Muscle layer of colon (tissue), 2 donors: ENCODE data around the gene TNFAIP8.
A peak's percentile ranks its signal among the peaks of the same experiment; 100 is the strongest.

Experiments
- H3K27ac ChIP-seq: one replicate; pipeline ENCODE4 v1.7.0; 2013; ENCODE audit warnings: low read depth, mild to moderate bottlenecking, low read length, moderate library complexity
- H3K27me3 ChIP-seq, 2 donors: one replicate each; pipeline ENCODE4 v1.7.0; 2013; ENCODE audit warnings: low read length in 2 of 2, mild to moderate bottlenecking in 2 of 2; ENCODE audit not compliant: insufficient read depth in 2 of 2, control insufficient read depth in 1 of 2
- H3K36me3 ChIP-seq: one replicate; pipeline ENCODE4 v1.7.0; 2013; ENCODE audit warnings: mild to moderate bottlenecking, low read length; ENCODE audit not compliant: insufficient read depth
- H3K4me1 ChIP-seq: one replicate; pipeline ENCODE4 v1.7.0; 2013; ENCODE audit warnings: mild to moderate bottlenecking, low read length; ENCODE audit not compliant: insufficient read depth
- H3K4me3 ChIP-seq, 2 donors: one replicate each; pipeline ENCODE4 v1.7.0; 2013; ENCODE audit warnings: low read length in 2 of 2, low read depth in 1 of 2, mild to moderate bottlenecking in 1 of 2, moderate library complexity in 1 of 2
- H3K9ac ChIP-seq: one replicate; pipeline ENCODE4 v1.7.0; 2013; ENCODE audit warnings: low read length
- H3K9me3 ChIP-seq: one replicate; pipeline ENCODE4 v1.7.0; 2013; ENCODE audit warnings: mild to moderate bottlenecking, low read length
- donor health status: abdominal sarcoma.
- donor health status: Adenocarcinoma of cecum.

The TNFAIP8 gene

DNA sequence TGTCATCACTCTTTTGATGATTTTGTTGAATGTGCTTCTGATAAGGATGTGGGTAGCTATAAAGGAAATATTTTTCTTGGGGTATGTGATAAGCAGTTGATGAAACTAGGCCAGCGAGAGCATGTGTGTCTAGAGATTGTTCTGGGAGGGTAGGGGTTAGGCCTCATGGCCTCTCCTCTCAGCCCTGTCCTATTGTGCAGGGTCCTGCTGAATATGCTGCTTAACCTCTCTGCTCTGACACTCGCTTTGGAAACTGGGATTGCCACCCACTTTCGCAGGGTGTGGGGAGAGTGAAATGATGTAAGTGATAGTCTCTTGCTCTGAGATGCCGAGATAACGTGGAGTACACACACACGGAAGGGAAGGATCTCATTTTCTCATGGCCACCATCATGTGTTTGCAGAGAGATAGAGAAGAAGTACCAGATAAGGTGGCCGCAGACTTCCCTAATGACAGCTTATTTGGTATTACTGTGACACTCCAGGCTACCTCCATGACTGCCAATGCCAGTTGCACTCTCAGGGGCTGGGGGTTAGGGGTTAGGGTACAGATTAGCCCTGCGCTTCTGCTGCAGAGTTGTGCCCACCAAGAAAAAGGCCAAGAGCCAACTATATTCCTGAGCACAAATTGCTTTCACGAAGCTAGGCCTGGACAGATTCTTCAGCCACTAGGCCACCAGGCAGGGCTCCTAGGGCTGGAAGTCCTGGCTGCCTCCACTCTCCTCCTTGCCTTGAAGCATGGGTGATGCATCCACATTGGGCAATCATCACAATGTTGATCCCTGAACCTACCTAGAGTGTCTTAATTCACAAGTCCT is 25.2 kb upstream of the TNFAIP8 start:
- Histone ChIP-seq H3K4me1 (peaks cover 45% of the 10 kb centered on the region), H3K27ac (peak overlapping the region; percentile 60), H3K27me3 (no peaks in the 10 kb centered on the region), H3K9ac (no peak overlapping the region), H3K4me3 (no peak overlapping the region), H3K9me3 (no peaks in the 10 kb centered on the region), H3K36me3 (no peaks in the 10 kb centered on the region)

DNA sequence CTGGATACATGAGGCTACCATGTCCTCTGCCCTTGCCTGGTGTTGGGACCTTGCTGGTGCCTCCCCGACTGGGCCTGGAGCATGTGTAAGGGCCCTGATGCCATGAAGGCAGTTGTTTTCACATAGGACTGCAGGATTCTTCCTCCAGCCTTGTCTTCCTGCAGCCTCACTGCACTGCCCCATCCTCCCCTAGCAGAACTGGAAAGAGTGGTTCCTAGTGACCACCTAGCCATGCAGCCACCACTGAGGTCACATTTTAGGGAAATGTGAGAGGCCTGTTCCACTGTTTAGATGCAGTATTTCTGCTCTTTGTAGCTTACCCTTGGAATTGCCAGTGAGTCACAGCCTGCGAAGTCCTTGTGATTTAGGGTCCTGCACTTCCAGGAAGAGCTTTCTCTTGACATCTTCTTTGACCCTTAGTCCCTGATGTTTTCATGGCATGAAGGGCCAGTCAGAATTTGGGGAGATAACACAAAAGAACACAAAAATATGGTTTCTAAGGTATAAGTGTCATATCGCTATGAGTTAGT is 24.2 kb upstream of the TNFAIP8 start:
- no peaks in the 10 kb centered on the region for H3K36me3 ChIP-seq
- no peak overlapping the region for H3K4me3 ChIP-seq
- H3K4me1 ChIP-seq, result peaks cover 46% of the 10 kb centered on the region
- H3K9ac ChIP-seq, result no peak overlapping the region
- no peaks in the 10 kb centered on the region for H3K9me3 ChIP-seq
- no peak overlapping the region for H3K27ac ChIP-seq
- H3K27me3 ChIP-seq, result no peaks in the 10 kb centered on the region

GRCh38 chr5:119332208-119332607 is 23.6 kb upstream of the TNFAIP8 start:
- no peak overlapping the region for H3K27ac ChIP-seq
- H3K4me3 ChIP-seq, result no peak overlapping the region
- H3K36me3 ChIP-seq, result no peaks in the 10 kb centered on the region
- peaks cover 52% of the 10 kb centered on the region for H3K4me1 ChIP-seq
- no peaks in the 10 kb centered on the region for H3K27me3 ChIP-seq
- no peak overlapping the region for H3K9ac ChIP-seq
- H3K9me3 ChIP-seq, result no peaks in the 10 kb centered on the region

GRCh38 chr5:119332978-119333401 is 22.8 kb upstream of the TNFAIP8 start:
- no peaks in the 10 kb centered on the region for H3K36me3 ChIP-seq
- no peak overlapping the region for H3K27ac ChIP-seq
- H3K27me3 ChIP-seq, result no peaks in the 10 kb centered on the region
- H3K9me3 ChIP-seq, result no peaks in the 10 kb centered on the region
- H3K4me1 ChIP-seq, result peaks cover 52% of the 10 kb centered on the region
- H3K4me3 ChIP-seq, result no peak overlapping the region
- H3K9ac ChIP-seq, result no peak overlapping the region

DNA sequence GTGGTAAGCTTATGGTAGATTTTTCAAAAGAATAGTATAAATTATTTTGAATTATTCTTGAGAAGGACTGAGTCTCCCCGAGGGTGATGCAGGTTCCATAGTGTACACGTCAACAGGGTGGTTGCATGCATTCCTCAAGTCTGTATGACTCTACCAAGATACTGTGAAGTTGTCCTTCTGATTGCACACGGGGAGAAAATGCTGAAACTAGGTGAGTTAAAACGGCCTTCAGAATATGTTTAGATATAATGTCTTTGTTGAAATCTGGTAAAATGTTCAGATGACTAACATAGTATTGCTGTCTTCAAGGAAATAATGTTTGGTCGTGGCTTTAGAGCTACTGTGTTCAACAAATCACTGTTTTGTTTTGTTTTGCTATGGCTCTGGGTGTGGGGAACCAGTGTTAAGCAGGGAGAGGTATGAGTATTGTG is 22.4 kb upstream of the TNFAIP8 start:
- Histone ChIP-seq H3K4me1 (peaks cover 48% of the 10 kb centered on the region), H3K9ac (no peak overlapping the region), H3K27ac (no peak overlapping the region), H3K36me3 (no peaks in the 10 kb centered on the region), H3K27me3 (no peaks in the 10 kb centered on the region), H3K9me3 (no peaks in the 10 kb centered on the region), H3K4me3 (no peak overlapping the region)

DNA sequence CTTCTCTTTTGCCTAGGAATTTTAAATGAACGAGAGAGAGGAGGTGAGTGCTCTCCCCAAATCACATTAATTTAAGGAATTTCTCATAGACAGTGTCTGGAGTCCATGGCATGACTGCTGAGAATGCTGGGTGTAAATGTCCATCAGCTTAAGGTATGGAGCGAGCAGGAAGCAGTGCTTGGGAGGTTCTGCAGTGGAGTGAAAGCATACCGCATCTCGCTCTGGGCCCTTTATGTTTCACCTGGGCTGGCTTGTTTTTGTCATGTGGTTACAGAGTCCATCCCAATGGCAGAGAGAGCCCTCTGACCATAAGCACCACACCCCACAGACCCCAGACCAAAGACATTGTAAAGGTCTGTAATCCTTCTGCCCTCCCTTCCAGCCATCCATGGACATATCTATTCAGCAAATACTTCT is 20.6 kb upstream of the TNFAIP8 start:
- Histone ChIP-seq H3K4me1 (peaks cover 29% of the 10 kb centered on the region), H3K36me3 (no peaks in the 10 kb centered on the region), H3K27me3 (no peaks in the 10 kb centered on the region), H3K9ac (no peak overlapping the region), H3K9me3 (no peaks in the 10 kb centered on the region), H3K4me3 (no peak overlapping the region), H3K27ac (no peak overlapping the region)

DNA sequence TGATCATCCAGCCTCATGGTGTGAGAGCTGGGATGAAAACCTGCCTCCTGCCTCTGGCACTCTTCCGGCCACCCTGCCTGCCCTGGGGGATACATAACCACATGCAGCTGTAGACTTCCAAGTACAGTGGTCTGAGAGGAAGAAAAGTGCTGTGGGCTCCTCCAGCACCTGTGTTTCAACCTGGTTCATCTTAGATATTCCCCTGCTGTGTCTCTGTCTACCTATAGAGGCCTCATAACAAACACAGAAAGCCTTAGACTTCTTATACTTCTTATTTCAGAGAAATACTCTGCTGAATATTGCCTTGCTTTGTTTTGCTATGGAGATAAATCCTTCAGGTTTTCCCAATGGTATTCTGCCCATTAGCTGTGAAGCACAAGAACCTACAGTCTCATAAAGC is 19.6 kb upstream of the TNFAIP8 start:
- Histone ChIP-seq H3K4me1 (peaks cover 20% of the 10 kb centered on the region), H3K9ac (no peak overlapping the region), H3K27me3 (no peaks in the 10 kb centered on the region), H3K4me3 (no peak overlapping the region), H3K36me3 (no peaks in the 10 kb centered on the region), H3K27ac (no peak overlapping the region), H3K9me3 (no peaks in the 10 kb centered on the region)

- peaks cover 19% of the 10 kb centered on the region for H3K4me1 ChIP-seq
- H3K9me3 ChIP-seq, result no peaks in the 10 kb centered on the region
- H3K36me3 ChIP-seq, result no peaks in the 10 kb centered on the region
- H3K27ac ChIP-seq, result no peak overlapping the region
- no peak overlapping the region for H3K9ac ChIP-seq
- H3K27me3 ChIP-seq, result no peaks in the 10 kb centered on the region
- no peak overlapping the region for H3K4me3 ChIP-seq
Measured at GRCh38 chr5:119336845-119337580, 18.8 kb upstream of the TNFAIP8 start.

DNA sequence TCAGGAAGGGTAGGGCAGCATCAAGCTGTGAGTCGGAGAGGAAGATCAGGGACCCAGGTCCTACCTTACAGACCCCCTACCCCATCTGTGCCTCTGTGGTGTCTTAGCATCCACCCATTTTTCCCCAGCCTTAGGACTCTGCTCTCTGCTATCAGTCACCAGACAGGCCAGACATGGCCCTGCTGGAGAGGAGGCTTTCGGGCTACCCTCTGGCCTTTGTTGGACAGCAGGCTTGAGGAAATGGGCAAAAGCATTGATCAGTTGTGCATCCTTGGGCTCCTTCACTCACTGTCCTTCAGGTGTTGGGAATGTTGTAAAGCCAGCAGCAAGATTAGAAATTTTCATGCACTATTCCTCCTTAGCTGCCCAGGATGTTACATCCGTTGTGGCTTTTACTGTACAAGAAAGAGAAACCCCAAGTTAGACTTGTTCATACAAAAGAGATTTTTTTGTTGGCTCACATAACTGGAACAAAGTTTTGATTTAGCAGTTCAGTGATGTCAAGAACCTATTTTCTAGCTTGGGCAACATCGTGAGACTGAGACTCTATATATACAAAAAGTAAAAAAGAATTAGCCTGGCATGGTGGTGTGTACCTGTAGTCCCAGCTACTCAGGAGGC is 17.4 kb upstream of the TNFAIP8 start:
- Histone ChIP-seq H3K27me3 (no peaks in the 10 kb centered on the region), H3K27ac (no peak overlapping the region), H3K4me1 (peaks cover 30% of the 10 kb centered on the region), H3K9ac (no peak overlapping the region), H3K4me3 (no peak overlapping the region), H3K36me3 (no peaks in the 10 kb centered on the region), H3K9me3 (no peaks in the 10 kb centered on the region)

DNA sequence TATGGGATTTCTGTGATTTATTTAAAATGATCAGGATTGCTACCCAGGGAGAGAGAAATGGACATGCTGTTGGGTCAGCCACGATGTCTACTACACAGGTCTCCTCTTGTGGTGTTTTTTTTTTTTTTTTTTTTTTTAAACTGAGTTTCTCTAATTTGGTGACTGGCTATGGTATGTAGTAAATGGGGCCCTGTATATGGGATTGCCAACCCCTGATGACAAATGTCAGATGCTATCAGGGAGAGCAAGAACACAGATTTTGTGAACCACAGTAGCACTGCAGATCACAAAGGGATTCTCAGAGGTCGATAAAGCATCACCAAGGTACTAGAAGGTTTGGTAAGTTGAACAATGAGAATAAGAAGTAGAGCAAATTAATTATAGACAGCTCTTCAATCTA is 16.5 kb upstream of the TNFAIP8 start:
- H3K27me3 ChIP-seq, result no peaks in the 10 kb centered on the region
- no peak overlapping the region for H3K9ac ChIP-seq
- H3K9me3 ChIP-seq, result no peaks in the 10 kb centered on the region
- H3K36me3 ChIP-seq, result no peaks in the 10 kb centered on the region
- H3K4me1 ChIP-seq, result peaks cover 30% of the 10 kb centered on the region
- no peak overlapping the region for H3K4me3 ChIP-seq
- no peak overlapping the region for H3K27ac ChIP-seq

- no peak overlapping the region for H3K27ac ChIP-seq
Measured at GRCh38 chr5:119339965-119340364, 15.9 kb upstream of the TNFAIP8 start.

More at GRCh38 chr5:119339965-119340364, 15.9 kb upstream of the TNFAIP8 start:
- Histone ChIP-seq H3K4me1 (peaks cover 25% of the 10 kb centered on the region), H3K4me3 (no peak overlapping the region), H3K36me3 (no peaks in the 10 kb centered on the region), H3K9ac (no peak overlapping the region), H3K9me3 (no peaks in the 10 kb centered on the region), H3K27me3 (no peaks in the 10 kb centered on the region)
